ENCODE results near the gene PP2D1. TPM values are rescaled to one million over a fixed set of nuclear protein-coding genes. Genes with fewer than 3 reads are reported as not detected.

Gene PP2D1
- total and polyA plus RNA-seq, 2 of the 8 experiments (the other 6 are each of a cell fraction or from before 2014, with no cell fraction given): not detected

DNA sequence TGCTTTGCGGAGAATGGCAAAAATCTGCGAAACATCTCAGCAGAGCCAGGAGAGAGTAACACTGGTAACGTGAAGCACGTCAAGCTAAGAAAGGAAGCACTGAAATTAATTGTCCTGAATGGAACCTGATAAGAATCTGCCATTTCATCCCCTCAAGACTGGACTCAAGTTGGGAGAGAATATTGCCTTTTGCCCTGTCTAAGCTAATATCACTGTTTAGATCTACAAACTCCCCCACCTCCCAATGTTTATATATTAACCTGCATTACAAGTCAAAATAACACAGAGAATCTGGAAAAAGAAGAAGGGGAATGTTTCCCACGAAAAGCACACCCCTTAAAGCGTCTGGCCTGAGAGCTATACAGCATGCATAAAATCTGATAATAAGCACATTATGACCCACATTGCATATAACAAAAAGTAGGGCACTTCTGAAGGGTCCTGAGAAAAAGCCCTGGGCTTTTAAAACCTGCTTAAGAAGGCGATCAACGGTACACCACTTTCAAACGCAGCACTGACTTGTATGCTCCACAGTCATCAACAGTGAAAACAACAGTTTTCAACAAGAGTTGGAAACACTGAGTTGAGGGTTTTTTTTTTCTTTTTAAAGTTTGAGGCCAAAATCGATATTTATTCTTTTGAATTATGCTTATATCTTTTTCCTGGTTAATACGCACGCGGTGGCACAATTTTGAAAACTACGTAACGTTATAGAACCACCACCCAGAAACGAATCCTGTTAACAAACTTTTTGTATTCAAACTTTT is 26.8 kb upstream of the PP2D1 start:
- CTCF ChIA-PET (ENCODE audit: partially characterized antibody): interaction anchor here (1.1 kb wide), 1 partner anchor 45 kb away, joined by 3 read pairs; no protein-coding TSS in a partner anchor
- H3K27ac ChIP-seq (ENCODE audit: low read depth, low read length): no peak overlapping the region
- 74% methylated on average over 16 of the region's 16 CpGs; no CpG with 5 or more reads in 1 of the 2 experiments for WGBS, 2 experiments (ENCODE audit: extremely low coverage in 1 of 2, insufficient coverage in 1 of 2, insufficient read length in 1 of 2, insufficient replicate concordance in 2 of 2, low coverage in 1 of 2, low lambda C conversion rate in 2 of 2, missing lambda C conversion rate in 1 of 2)
- TF ChIP-seq CBX5 (IDR thresholded peaks at IDR 0.05; ENCODE audit: low read depth, low read length) (no peak), CEBPB (IDR thresholded peaks at IDR 0.05; ENCODE audit: low read depth, low read length) (no peak), SAP30 (IDR thresholded peaks at IDR 0.05; ENCODE audit: insufficient read depth, insufficient replicate concordance, low read length) (no peak), FOSL1 (IDR thresholded peaks at IDR 0.05; ENCODE audit: insufficient read depth, low read depth, low read length) (no peak), RNF2 (IDR thresholded peaks at IDR 0.05; ENCODE audit: borderline replicate concordance, low read depth, low read length, missing control alignments, poor library complexity, severe bottlenecking) (no peak), SIX5 (IDR thresholded peaks at IDR 0.05; ENCODE audit: low read depth, low read length) (no peak), JUN (IDR thresholded peaks at IDR 0.05; ENCODE audit: low read depth, low read length) (no peak), SIRT6 (IDR thresholded peaks at IDR 0.05; ENCODE audit: low read length) (no peak)
- TF ChIP-seq, protein P1, sequence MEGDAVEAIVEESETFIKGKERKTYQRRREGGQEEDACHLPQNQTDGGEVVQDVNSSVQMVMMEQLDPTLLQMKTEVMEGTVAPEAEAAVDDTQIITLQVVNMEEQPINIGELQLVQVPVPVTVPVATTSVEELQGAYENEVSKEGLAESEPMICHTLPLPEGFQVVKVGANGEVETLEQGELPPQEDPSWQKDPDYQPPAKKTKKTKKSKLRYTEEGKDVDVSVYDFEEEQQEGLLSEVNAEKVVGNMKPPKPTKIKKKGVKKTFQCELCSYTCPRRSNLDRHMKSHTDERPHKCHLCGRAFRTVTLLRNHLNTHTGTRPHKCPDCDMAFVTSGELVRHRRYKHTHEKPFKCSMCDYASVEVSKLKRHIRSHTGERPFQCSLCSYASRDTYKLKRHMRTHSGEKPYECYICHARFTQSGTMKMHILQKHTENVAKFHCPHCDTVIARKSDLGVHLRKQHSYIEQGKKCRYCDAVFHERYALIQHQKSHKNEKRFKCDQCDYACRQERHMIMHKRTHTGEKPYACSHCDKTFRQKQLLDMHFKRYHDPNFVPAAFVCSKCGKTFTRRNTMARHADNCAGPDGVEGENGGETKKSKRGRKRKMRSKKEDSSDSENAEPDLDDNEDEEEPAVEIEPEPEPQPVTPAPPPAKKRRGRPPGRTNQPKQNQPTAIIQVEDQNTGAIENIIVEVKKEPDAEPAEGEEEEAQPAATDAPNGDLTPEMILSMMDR (IDR thresholded peaks at IDR 0.05; ENCODE audit: control extremely low read depth in 1 of 3, insufficient read depth in 1 of 3, low read depth in 1 of 3, low read length in 3 of 3): no peak

More for the DNA sequence above, 26.8 kb upstream of the PP2D1 start:
- H3K9me3 ChIP-seq (ENCODE audit: insufficient read depth in 2 of 2, low read depth in 1 of 2, low read length in 1 of 2): no peaks in the 10 kb centered on the region
- H3K56ac ChIP-seq (replicated peaks; ENCODE audit: insufficient read length, low read depth, low read length): no peak overlapping the region
- H2AK5ac ChIP-seq (ENCODE audit: low read depth, low read length): no peak overlapping the region
- H4K20me1 ChIP-seq (replicated peaks in 1 of 2; ENCODE audit: control insufficient read depth in 1 of 2, insufficient read depth in 2 of 2, low read length in 2 of 2): peaks cover 0 to 7% of the 10 kb centered on the region in 2 experiments
- H3K23me2 ChIP-seq (ENCODE audit: low read depth, low read length): peaks cover 7% of the 10 kb centered on the region; the same call in 1 of the 2 replicates
- peak overlapping the region; percentile 42 to 83; a peak in 3 of 4 replicates for H3K4me2 ChIP-seq (ENCODE audit: insufficient read depth in 1 of 2, low read depth in 2 of 2, low read length in 2 of 2)
- no peak overlapping the region for H3K9ac ChIP-seq (replicated peaks in 1 of 4; ENCODE audit: extremely low read depth in 1 of 4, low read depth in 3 of 4, low read length in 3 of 4)
- no peak overlapping the region for H3K23ac ChIP-seq (ENCODE audit: insufficient read length)
- no peak overlapping the region for H2BK5ac ChIP-seq (ENCODE audit: low read depth, low read length)
- H2BK120ac ChIP-seq (replicated peaks; ENCODE audit: low read depth, low read length): no peak overlapping the region
- no peaks in the 10 kb centered on the region for H3K79me2 ChIP-seq (ENCODE audit: control insufficient read depth in 1 of 2, insufficient read depth in 2 of 2, low read length in 2 of 2)
- H3K4me1 ChIP-seq (replicated peaks in 1 of 4; ENCODE audit: control insufficient read depth in 3 of 4, insufficient read depth in 4 of 4, low read length in 3 of 4): peaks cover 0 to 2% (median under 1%) of the 10 kb centered on the region in 4 experiments; a peak in 2 of 7 replicates
- peaks cover 0 to 8% (median 4%) of the 10 kb centered on the region in 4 experiments; a peak in 2 of 7 replicates for H3K27me3 ChIP-seq (replicated peaks in 1 of 4; ENCODE audit: control insufficient read depth in 3 of 4, extremely low read depth in 1 of 4, insufficient read depth in 3 of 4, low read length in 3 of 4)
- no peak overlapping the region for H3K14ac ChIP-seq (ENCODE audit: insufficient read length)
- H2AFZ ChIP-seq (ENCODE audit: low read length): no peak overlapping the region
- H2BK20ac ChIP-seq (ENCODE audit: low read length): no peak overlapping the region
- no peak overlapping the region for H4K8ac ChIP-seq (ENCODE audit: extremely low read depth, insufficient read depth, low read length)
- H4K5ac ChIP-seq (ENCODE audit: insufficient read length, low read depth, low read length): no peak overlapping the region
- no peak overlapping the region for H3K4ac ChIP-seq (replicated peaks; ENCODE audit: insufficient read length, low read depth, low read length)
- H2BK15ac ChIP-seq (ENCODE audit: low read length): no peak overlapping the region
- no peak overlapping the region for H4K91ac ChIP-seq (replicated peaks; ENCODE audit: insufficient read length, low read length)
- DNase-seq (ENCODE audit: low read depth in 1 of 2, low spot score in 2 of 2) (no peak), FAIRE-seq (no peak)
- no peak overlapping the region for H3K18ac ChIP-seq (ENCODE audit: extremely low read depth, low read length)
- H3K79me1 ChIP-seq (ENCODE audit: low read depth, low read length): no peaks in the 10 kb centered on the region
- H3K36me3 ChIP-seq (ENCODE audit: control insufficient read depth in 2 of 4, insufficient read depth in 4 of 4, low read length in 3 of 4): no peaks in the 10 kb centered on the region
- H2BK12ac ChIP-seq (ENCODE audit: low read depth, low read length): no peak overlapping the region
- H3K4me3 ChIP-seq (ENCODE audit: extremely low read depth in 1 of 4, insufficient read depth in 2 of 4, low read depth in 3 of 4, low read length in 4 of 4): peak overlapping the region in 2 of 4 experiments; percentile 39 to 82; a peak in 2 of 8 replicates
- POLR2A ChIA-PET (ENCODE audit: partially characterized antibody): no interaction called here

Measured in H1 (cell line).